HG02870 (cell line): ENCODE data around the gene PUM2.

Experiments used
- ATAC-seq: cut with Tn5 transposase; IDR thresholded peaks from one replicate; pipeline ENCODE4 v1.9.1; 2021; ENCODE audit warnings: mild to moderate bottlenecking, moderate library complexity; ENCODE audit not compliant: unreplicated experiment

Gene PUM2

GRCh38 chr2:20349513-20349921 is 1.1 kb downstream of the PUM2 start:
- no peak for ATAC-seq

- ATAC-seq = no peak
These were observed 2.1 kb downstream of the PUM2 start for GRCh38 chr2:20348542-20348941.

GRCh38 chr2:20346565-20347381 is 3.9 kb downstream of the PUM2 start:
- ATAC-seq = no peak

- no peak for ATAC-seq
These were observed 7.5 kb downstream of the PUM2 start for GRCh38 chr2:20343128-20343527.

- ATAC-seq = no peak
These were observed 11.6 kb downstream of the PUM2 start for GRCh38 chr2:20339012-20339411.

- ATAC-seq = no peak
These were observed 15.9 kb downstream of the PUM2 start for GRCh38 chr2:20334605-20335203.

GRCh38 chr2:20333738-20334137 is 16.9 kb downstream of the PUM2 start:
- ATAC-seq = peak; percentile 65

- ATAC-seq = no peak
These were observed 20.5 kb downstream of the PUM2 start for GRCh38 chr2:20330192-20330591.

- no peak for ATAC-seq
These were observed 23.3 kb downstream of the PUM2 start for GRCh38 chr2:20327370-20327769.

GRCh38 chr2:20326163-20326780 is 24.4 kb downstream of the PUM2 start:
- ATAC-seq = peak; percentile 67

- ATAC-seq = no peak
These were observed 27.9 kb downstream of the PUM2 start for GRCh38 chr2:20322527-20323300.

- no peak for ATAC-seq
These were observed 33.0 kb downstream of the PUM2 start for GRCh38 chr2:20317690-20318089.

GRCh38 chr2:20317197-20317596 is 33.4 kb downstream of the PUM2 start:
- ATAC-seq = no peak

GRCh38 chr2:20314562-20315501 is 35.8 kb downstream of the PUM2 start:
- ATAC-seq = no peak

- ATAC-seq = no peak
These were observed 37.0 kb downstream of the PUM2 start for GRCh38 chr2:20313659-20314058.

- ATAC-seq = no peak
These were observed 41.6 kb downstream of the PUM2 start for GRCh38 chr2:20309001-20309400.

GRCh38 chr2:20307311-20307710 is 43.3 kb downstream of the PUM2 start:
- ATAC-seq = no peak

GRCh38 chr2:20304411-20304810 is 46.2 kb downstream of the PUM2 start:
- ATAC-seq = no peak

GRCh38 chr2:20303966-20304365 is 46.7 kb downstream of the PUM2 start:
- ATAC-seq = no peak

- ATAC-seq = no peak
These were observed 48.6 kb downstream of the PUM2 start for GRCh38 chr2:20302019-20302418.
